ENCODE results near the gene DPEP1.
"Not testable (repeated sequence)": the region's sequence is repeated elsewhere in the genome, so short reads cannot be mapped to it uniquely, and the experiment has no call there.

DPEP1 gene

DNA sequence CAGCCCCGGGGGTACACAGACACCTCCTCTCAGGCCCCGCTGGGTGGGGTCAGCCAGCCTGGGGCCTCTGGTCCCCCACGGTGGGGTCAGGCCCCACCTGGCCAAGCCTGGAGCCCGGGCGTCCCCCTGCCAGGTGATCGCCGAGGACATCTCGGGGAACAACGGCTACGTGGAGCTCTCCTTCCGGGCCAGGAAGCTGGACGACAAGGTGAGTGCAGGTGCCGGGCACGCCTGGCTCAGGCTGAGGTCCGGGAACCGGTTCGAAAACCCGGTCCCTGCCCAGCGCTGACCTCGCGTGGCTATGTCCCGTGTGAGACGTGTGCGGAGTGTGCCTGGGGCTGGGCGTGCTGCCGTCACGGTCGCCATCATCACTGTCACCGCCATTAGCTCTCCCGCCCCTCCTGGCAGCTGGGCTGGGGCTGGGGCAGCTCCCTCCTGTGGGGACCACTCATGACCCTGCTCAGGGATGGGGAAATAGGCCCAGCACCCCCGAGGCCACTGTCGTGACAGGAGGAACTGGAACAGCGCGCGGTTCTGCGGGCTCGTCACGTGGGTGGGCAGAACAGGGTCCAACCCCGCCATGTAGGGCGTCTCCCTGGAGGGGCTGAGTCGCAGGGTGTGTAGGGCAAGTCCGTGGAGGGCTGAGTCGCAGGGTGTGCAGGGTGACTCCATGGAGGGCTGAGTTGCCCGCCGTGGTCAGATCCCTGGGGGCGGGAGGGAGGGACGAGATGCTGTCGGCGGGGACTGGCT lies 29.4 kb upstream of the DPEP1 start:
- CTCF ChIA-PET: interaction anchor here (0.6 kb wide), 2 partner anchors 19 to 56 kb away, joined by 3 to 7 read pairs; no protein-coding TSS in a partner anchor

GRCh38 chr16:89584768-89585549 lies 28.5 kb upstream of the DPEP1 start:
- no peak for DNase-seq (ENCODE audit: low spot score)
- peak overlapping the region; percentile 42 for H3K27ac ChIP-seq
- ChIA-PET CTCF (no interaction called here), POLR2A (ENCODE audit: low non-redundant PET) (interaction anchor here (0.5 kb wide), 1 partner anchor 232 kb away, joined by 4 read pairs; the partner anchor contains the start of gene FANCA)
- TF ChIP-seq CTCF (conservative IDR thresholded peaks at IDR 0.05; ENCODE audit: low read depth): no peak

More for the DNA sequence above, 29.4 kb upstream of the DPEP1 start:
- POLR2A ChIA-PET (ENCODE audit: low non-redundant PET): interaction anchor here (0.5 kb wide), 1 partner anchor 233 kb away, joined by 4 read pairs; the partner anchor contains the start of gene FANCA
- no peak for DNase-seq (ENCODE audit: low spot score)
- TF ChIP-seq CTCF (conservative IDR thresholded peaks at IDR 0.05; ENCODE audit: low read depth): no peak
- H3K27ac ChIP-seq: no peak overlapping the region

DNA sequence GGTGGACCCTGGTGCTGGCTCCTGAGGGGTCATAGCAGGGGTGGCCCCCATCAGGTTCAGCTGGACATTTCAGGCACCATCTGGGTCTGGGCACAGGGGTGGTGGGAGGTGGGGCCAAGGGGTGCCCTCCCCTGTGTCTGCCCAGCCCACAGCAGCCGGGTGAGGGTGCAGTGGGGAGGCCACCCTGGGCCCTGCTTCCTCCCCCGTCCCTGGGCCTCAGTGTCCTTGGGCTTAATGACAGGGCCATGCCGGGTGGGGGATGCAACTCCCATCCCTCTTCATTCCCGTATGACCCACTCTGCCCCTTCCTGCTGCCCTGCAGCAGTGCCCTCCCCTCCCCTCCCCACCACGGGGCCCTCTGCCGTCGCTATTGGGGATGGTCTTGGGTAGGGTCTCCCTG lies 27.2 kb upstream of the DPEP1 start:
- no peak for DNase-seq (ENCODE audit: low spot score)
- POLR2A ChIA-PET (ENCODE audit: low non-redundant PET): no interaction called here

DNA sequence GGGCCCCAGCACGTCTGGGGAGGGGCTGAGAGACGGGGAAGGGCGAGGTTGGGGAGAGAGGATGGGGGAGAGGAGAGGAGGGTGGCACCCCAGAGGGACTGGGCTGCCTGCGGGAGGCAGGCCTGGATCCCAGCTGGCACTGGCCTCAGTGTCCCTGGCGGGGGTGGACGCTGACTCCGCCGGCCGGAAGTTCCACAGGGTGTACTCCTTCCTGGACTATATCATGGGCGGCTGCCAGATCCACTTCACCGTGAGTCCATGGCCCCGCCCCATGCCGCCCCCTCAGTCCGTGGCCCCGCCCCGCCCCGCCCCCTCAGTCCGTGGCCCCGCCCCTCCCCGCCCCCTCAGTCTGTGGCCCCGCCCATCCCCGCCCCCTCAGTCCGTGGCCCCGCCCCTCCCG lies 26.6 kb upstream of the DPEP1 start:
- no peak for DNase-seq (ENCODE audit: low spot score)
- CTCF ChIA-PET: no interaction called here
- TF ChIP-seq CTCF (conservative IDR thresholded peaks at IDR 0.05; ENCODE audit: low read depth): no peak
- peak overlapping the region; percentile 42; the same call in 1 of the 2 replicates for H3K27ac ChIP-seq
- POLR2A ChIA-PET (ENCODE audit: low non-redundant PET): no interaction called here

More for the DNA sequence above, 27.2 kb upstream of the DPEP1 start:
- TF ChIP-seq CTCF (conservative IDR thresholded peaks at IDR 0.05; ENCODE audit: low read depth): no peak
- H3K27ac ChIP-seq: peak overlapping the region; percentile 42; the same call in 1 of the 2 replicates
- CTCF ChIA-PET: no interaction called here

DNA sequence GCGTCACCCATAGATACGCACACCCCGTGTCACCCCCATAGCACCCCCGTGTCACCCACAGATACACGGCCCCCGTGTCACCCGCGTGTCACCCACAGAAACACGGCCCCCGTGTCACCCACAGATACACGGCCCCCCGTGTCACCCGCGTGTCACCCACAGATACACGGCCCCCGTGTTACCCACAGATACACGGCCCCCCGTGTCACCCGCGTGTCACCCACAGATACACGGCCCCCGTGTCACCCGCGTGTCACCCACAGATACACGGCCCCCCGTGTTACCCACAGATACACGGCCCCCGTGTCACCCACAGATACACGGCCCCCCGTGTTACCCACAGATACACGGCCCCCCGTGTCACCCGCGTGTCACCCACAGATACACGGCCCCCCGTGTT lies 25.8 kb upstream of the DPEP1 start:
- H3K27ac ChIP-seq; DNase-seq (ENCODE audit: low spot score); POLR2A ChIA-PET (ENCODE audit: low non-redundant PET); CTCF ChIA-PET: not testable (repeated sequence)

DNA sequence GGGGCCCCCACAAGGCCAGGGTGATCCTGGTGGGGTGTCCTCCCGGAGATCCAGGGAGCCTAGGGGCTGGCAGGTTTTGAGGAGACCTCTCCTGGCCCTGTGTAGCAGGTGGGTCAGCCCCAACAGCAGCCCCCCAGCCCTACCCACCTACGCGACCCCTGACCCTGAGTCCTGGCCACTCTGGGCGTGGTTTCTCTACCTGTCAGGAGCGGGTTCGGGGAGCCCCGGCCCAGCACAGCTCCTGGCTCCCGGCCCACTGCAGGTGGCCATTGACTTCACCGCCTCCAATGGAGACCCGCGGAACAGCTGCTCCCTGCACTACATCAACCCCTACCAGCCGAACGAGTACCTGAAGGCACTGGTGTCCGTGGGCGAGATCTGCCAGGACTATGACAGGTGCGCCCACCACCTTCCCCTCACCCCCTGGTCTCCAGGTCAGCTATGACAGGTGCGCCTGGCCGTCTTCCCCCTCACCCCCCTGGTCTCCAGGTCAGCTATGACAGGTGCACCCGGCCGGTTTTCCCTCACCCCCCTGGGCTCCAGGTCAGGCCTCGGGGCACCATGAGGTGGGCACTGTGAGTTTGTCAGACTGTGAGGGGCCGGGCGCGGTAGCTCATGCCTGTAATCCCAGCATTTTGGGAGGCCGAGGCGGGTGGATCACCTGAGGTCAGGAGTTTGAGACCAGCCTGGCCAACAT lies 24.9 kb upstream of the DPEP1 start:
- DNase-seq (ENCODE audit: low spot score): no peak
- CTCF ChIA-PET: interaction anchor here (0.6 to 1.4 kb wide), 3 partner anchors 11 to 111 kb away, joined by 3 to 5 read pairs (median 3); no protein-coding TSS in a partner anchor
- POLR2A ChIA-PET (ENCODE audit: low non-redundant PET): no interaction called here
- H3K27ac ChIP-seq: no peak overlapping the region
- no peak for TF ChIP-seq CTCF (conservative IDR thresholded peaks at IDR 0.05; ENCODE audit: low read depth)
